WTC11 (cell line): ENCODE results near the gene CCDC28B. TPM values are rescaled to one million over a fixed set of nuclear protein-coding genes. Genes with fewer than 3 reads are reported as not detected.
A peak's percentile ranks its signal among the peaks of the same experiment; 100 is the strongest.

Source experiments
- ATAC-seq: fragments of 200-7000 bp; cut with Tn5 transposase; 2 replicates; pipeline ENCODE4 v1.10.0; 2021; ENCODE audit warnings: mild to moderate bottlenecking, moderate library complexity
- CTCF ChIA-PET: fragments of 300-600 bp; sonication (Branson Sonifier 250); formaldehyde crosslinking; loops from one replicate; lab custom pipeline; 2021; ENCODE audit warnings: antibody characterized with exemption; lab: Charles Lee
- POLR2A ChIA-PET: fragments of 350-600 bp; sonication (Branson Sonifier 250); formaldehyde crosslinking; loops from one replicate; lab custom pipeline; 2021; ENCODE audit warnings: antibody characterized with exemption; lab: Charles Lee
- DNase-seq: peaks from one replicate; pipeline ENCODE4 v3.0.0; 2021; ENCODE audit warnings: low spot score
- H3K27ac Mint-ChIP-seq: 2 replicates; pipeline ENCODE4 v1.8.0; 2021; ENCODE audit warnings: mixed read lengths
- H3K27me3 Mint-ChIP-seq: 2 replicates; pipeline ENCODE4 v1.8.0; 2021; ENCODE audit warnings: low read depth, mild to moderate bottlenecking, moderate library complexity, mixed read lengths
- H3K36me3 Mint-ChIP-seq: 2 replicates; pipeline ENCODE4 v1.8.0; 2021; ENCODE audit warnings: mixed read lengths
- H3K4me1 Mint-ChIP-seq: 2 replicates; pipeline ENCODE4 v1.8.0; 2022; ENCODE audit warnings: mixed read lengths
- H3K4me3 Mint-ChIP-seq: 2 replicates; pipeline ENCODE4 v1.8.0; 2021; ENCODE audit warnings: mild to moderate bottlenecking, moderate library complexity, mixed read lengths
- H3K9me3 Mint-ChIP-seq: 2 replicates; pipeline ENCODE4 v1.8.0; 2021; ENCODE audit warnings: mixed read lengths
- ATF1 ChIP-seq: sonication (generic); formaldehyde crosslinking; IDR thresholded peaks from 2 replicates; pipeline ENCODE4 v1.8.1; 2023; ENCODE audit warnings: mild to moderate bottlenecking, moderate library complexity, missing genetic modification reagents
- ATF6 ChIP-seq: sonication (generic); formaldehyde crosslinking; IDR thresholded peaks from 2 replicates; pipeline ENCODE4 v1.8.1; 2023; ENCODE audit warnings: mild to moderate bottlenecking, missing genetic modification reagents
- ETV6 ChIP-seq: sonication (generic); formaldehyde crosslinking; IDR thresholded peaks from 2 replicates; pipeline ENCODE4 v1.8.1; 2022; ENCODE audit warnings: mild to moderate bottlenecking, missing genetic modification reagents
- GTF2I ChIP-seq: fragments of 250-450 bp; sonication (Bioruptor Pico); conservative IDR thresholded peaks from 2 replicates; pipeline ENCODE4 v1.4.0; 2021; ENCODE audit warnings: mild to moderate bottlenecking
- HMGA2 ChIP-seq: fragments of 250-450 bp; sonication (Bioruptor Pico); IDR thresholded peaks from 2 replicates; pipeline ENCODE4 v1.4.0; 2021; ENCODE audit warnings: mild to moderate bottlenecking, moderate library complexity
- MLX ChIP-seq: sonication (generic); formaldehyde crosslinking; IDR thresholded peaks from 2 replicates; pipeline ENCODE4 v1.8.1; 2023; ENCODE audit warnings: mild to moderate bottlenecking, missing genetic modification reagents, moderate library complexity
- NR2C2 ChIP-seq: sonication (generic); formaldehyde crosslinking; IDR thresholded peaks from 2 replicates; pipeline ENCODE4 v1.8.0; 2022; ENCODE audit warnings: mild to moderate bottlenecking, missing genetic modification reagents
- PRRX2 ChIP-seq: fragments of 250-450 bp; sonication (Bioruptor Pico); IDR thresholded peaks from 2 replicates; pipeline ENCODE4 v1.8.0; 2021; ENCODE audit warnings: mild to moderate bottlenecking
- SMAD3 ChIP-seq: sonication (generic); formaldehyde crosslinking; IDR thresholded peaks from 2 replicates; pipeline ENCODE4 v1.8.0; 2022; ENCODE audit warnings: missing genetic modification reagents, mild to moderate bottlenecking, borderline replicate concordance
- ZNF416 ChIP-seq: fragments of 250-450 bp; sonication (Bioruptor Pico); IDR thresholded peaks from 2 replicates; pipeline ENCODE4 v1.9.0; 2021; ENCODE audit warnings: mild to moderate bottlenecking, inconsistent platforms
- ZNF671 ChIP-seq: fragments of 250-450 bp; sonication (Bioruptor Pico); IDR thresholded peaks from 2 replicates; pipeline ENCODE4 v1.8.0; 2021; ENCODE audit warnings: mild to moderate bottlenecking
- total RNA-seq: library from RNA; stranded (reverse); gene quantifications from 3 replicates; pipeline ENCODE4 v1.2.3, GENCODE V29; 2021
- TF ChIP-seq, protein P1 (sequence below): fragments of 200-600 bp; IDR thresholded peaks from 2 replicates; pipeline ENCODE4 v1.8.0; 2022; ENCODE audit warnings: antibody characterized with exemption
- TF ChIP-seq, protein P2 (sequence below): sonication (generic); formaldehyde crosslinking; IDR thresholded peaks from 2 replicates; pipeline ENCODE4 v1.8.0; 2023; ENCODE audit warnings: mild to moderate bottlenecking, missing genetic modification reagents
- TF ChIP-seq, protein P3 (sequence below): sonication (generic); formaldehyde crosslinking; IDR thresholded peaks from 2 replicates; pipeline ENCODE4 v1.8.1; 2022; ENCODE audit warnings: mild to moderate bottlenecking, missing genetic modification reagents, moderate library complexity, borderline replicate concordance
- TF ChIP-seq, protein P4 (sequence below): sonication (generic); formaldehyde crosslinking; IDR thresholded peaks from 2 replicates; pipeline ENCODE4 v1.8.0; 2022; ENCODE audit warnings: missing genetic modification reagents

Gene CCDC28B
- total RNA-seq, 1 experiment from 2014 or later: 34.4 TPM

DNA sequence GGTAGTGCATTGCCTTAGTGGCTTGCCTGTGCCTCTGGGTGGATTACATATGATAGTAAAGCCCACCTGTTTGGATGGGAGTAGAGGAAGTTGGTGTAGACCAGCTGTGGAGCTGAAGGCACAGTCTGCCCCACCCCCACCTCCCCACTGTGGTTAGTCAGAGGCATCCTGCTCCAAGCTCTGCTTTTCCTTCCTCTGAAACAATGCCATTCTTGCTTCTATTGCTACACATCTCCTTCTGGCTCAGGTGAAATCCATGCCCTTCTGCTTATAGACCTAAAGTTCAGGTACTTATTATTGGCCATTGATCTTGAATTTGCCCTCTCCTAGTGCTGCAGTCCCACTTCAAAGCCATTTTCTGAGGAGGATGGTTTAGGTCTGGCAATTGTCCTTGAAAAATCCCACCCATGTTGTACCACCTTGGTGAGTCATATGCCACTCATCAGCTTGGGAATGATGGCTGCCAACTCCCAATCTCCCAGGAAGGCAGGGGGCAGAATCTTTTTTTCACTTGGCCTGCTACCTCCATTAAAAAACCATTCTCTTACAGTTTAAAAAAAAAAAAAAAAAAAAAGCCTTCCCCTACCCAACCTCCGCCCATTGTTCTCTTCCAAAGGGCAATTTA is 27.7 kb upstream of the CCDC28B start:
- H3K4me1 Mint-ChIP-seq: peaks cover 1% of the 10 kb centered on the region
- no peak overlapping the region for H3K4me3 Mint-ChIP-seq
- peaks cover 41% of the 10 kb centered on the region for H3K36me3 Mint-ChIP-seq
- no peaks in the 10 kb centered on the region for H3K27me3 Mint-ChIP-seq
- H3K27ac Mint-ChIP-seq: peak overlapping the region; percentile 77; the same call in 1 of the 2 replicates
- DNase-seq: no peak
- no peak for ATAC-seq
- TF ChIP-seq SMAD3 (no peak), GTF2I (CRISPR knock-in tag) (no peak), PRRX2 (CRISPR knock-in tag) (no peak), ZNF671 (no peak), ZNF416 (CRISPR knock-in tag) (no peak), HMGA2 (CRISPR knock-in tag) (no peak), ETV6 (CRISPR knock-in tag) (no peak), MLX (CRISPR knock-in tag) (no peak), ATF6 (CRISPR knock-in tag) (no peak), ATF1 (CRISPR knock-in tag) (no peak), NR2C2 (CRISPR knock-in tag) (no peak)
- TF ChIP-seq, protein P1, sequence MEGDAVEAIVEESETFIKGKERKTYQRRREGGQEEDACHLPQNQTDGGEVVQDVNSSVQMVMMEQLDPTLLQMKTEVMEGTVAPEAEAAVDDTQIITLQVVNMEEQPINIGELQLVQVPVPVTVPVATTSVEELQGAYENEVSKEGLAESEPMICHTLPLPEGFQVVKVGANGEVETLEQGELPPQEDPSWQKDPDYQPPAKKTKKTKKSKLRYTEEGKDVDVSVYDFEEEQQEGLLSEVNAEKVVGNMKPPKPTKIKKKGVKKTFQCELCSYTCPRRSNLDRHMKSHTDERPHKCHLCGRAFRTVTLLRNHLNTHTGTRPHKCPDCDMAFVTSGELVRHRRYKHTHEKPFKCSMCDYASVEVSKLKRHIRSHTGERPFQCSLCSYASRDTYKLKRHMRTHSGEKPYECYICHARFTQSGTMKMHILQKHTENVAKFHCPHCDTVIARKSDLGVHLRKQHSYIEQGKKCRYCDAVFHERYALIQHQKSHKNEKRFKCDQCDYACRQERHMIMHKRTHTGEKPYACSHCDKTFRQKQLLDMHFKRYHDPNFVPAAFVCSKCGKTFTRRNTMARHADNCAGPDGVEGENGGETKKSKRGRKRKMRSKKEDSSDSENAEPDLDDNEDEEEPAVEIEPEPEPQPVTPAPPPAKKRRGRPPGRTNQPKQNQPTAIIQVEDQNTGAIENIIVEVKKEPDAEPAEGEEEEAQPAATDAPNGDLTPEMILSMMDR: no peak
- TF ChIP-seq, protein P2, sequence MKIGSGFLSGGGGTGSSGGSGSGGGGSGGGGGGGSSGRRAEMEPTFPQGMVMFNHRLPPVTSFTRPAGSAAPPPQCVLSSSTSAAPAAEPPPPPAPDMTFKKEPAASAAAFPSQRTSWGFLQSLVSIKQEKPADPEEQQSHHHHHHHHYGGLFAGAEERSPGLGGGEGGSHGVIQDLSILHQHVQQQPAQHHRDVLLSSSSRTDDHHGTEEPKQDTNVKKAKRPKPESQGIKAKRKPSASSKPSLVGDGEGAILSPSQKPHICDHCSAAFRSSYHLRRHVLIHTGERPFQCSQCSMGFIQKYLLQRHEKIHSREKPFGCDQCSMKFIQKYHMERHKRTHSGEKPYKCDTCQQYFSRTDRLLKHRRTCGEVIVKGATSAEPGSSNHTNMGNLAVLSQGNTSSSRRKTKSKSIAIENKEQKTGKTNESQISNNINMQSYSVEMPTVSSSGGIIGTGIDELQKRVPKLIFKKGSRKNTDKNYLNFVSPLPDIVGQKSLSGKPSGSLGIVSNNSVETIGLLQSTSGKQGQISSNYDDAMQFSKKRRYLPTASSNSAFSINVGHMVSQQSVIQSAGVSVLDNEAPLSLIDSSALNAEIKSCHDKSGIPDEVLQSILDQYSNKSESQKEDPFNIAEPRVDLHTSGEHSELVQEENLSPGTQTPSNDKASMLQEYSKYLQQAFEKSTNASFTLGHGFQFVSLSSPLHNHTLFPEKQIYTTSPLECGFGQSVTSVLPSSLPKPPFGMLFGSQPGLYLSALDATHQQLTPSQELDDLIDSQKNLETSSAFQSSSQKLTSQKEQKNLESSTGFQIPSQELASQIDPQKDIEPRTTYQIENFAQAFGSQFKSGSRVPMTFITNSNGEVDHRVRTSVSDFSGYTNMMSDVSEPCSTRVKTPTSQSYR: no peak
- TF ChIP-seq, protein P3, sequence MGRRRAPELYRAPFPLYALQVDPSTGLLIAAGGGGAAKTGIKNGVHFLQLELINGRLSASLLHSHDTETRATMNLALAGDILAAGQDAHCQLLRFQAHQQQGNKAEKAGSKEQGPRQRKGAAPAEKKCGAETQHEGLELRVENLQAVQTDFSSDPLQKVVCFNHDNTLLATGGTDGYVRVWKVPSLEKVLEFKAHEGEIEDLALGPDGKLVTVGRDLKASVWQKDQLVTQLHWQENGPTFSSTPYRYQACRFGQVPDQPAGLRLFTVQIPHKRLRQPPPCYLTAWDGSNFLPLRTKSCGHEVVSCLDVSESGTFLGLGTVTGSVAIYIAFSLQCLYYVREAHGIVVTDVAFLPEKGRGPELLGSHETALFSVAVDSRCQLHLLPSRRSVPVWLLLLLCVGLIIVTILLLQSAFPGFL (CRISPR knock-in tag): no peak
- TF ChIP-seq, protein P4, sequence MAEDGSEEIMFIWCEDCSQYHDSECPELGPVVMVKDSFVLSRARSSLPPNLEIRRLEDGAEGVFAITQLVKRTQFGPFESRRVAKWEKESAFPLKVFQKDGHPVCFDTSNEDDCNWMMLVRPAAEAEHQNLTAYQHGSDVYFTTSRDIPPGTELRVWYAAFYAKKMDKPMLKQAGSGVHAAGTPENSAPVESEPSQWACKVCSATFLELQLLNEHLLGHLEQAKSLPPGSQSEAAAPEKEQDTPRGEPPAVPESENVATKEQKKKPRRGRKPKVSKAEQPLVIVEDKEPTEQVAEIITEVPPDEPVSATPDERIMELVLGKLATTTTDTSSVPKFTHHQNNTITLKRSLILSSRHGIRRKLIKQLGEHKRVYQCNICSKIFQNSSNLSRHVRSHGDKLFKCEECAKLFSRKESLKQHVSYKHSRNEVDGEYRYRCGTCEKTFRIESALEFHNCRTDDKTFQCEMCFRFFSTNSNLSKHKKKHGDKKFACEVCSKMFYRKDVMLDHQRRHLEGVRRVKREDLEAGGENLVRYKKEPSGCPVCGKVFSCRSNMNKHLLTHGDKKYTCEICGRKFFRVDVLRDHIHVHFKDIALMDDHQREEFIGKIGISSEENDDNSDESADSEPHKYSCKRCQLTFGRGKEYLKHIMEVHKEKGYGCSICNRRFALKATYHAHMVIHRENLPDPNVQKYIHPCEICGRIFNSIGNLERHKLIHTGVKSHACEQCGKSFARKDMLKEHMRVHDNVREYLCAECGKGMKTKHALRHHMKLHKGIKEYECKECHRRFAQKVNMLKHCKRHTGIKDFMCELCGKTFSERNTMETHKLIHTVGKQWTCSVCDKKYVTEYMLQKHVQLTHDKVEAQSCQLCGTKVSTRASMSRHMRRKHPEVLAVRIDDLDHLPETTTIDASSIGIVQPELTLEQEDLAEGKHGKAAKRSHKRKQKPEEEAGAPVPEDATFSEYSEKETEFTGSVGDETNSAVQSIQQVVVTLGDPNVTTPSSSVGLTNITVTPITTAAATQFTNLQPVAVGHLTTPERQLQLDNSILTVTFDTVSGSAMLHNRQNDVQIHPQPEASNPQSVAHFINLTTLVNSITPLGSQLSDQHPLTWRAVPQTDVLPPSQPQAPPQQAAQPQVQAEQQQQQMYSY: no peak
- CTCF ChIA-PET: interaction anchor here (1.0 kb wide), 1 partner anchor 28 kb away, joined by 3 read pairs; the partner anchor contains the start of gene CCDC28B
- POLR2A ChIA-PET: interaction anchor here (0.6 kb wide), 1 partner anchor 53 kb away, joined by 4 read pairs; no protein-coding TSS in a partner anchor
- peaks cover 5% of the 10 kb centered on the region; the same call in 1 of the 2 replicates for H3K9me3 Mint-ChIP-seq
